HL-60 (cell line): ENCODE measurements around the gene RILPL1.

ENCODE experiments used
- GABPA ChIP-seq: IDR thresholded peaks from 2 replicates; pipeline ENCODE4 v1.6.1; 2012; ENCODE audit warnings: low read depth
- POLR2AphosphoS5 ChIP-seq: IDR thresholded peaks from 2 replicates; pipeline ENCODE4 v1.6.1; 2012; ENCODE audit warnings: low read depth
- SPI1 ChIP-seq: IDR thresholded peaks from 2 replicates; pipeline ENCODE4 v1.6.1; 2012; ENCODE audit warnings: low read depth, mild to moderate bottlenecking, borderline replicate concordance
- TF ChIP-seq, protein P1 (sequence below): IDR thresholded peaks from one replicate; pipeline ENCODE4 v1.5.1; 2011; ENCODE audit warnings: low read length, control low read depth, inconsistent platforms; ENCODE audit not compliant: insufficient read depth
- TF ChIP-seq, protein P2 (sequence below): IDR thresholded peaks from 2 replicates; pipeline ENCODE4 v1.6.1; 2012; ENCODE audit warnings: low read depth; ENCODE audit not compliant: insufficient replicate concordance

DNA sequence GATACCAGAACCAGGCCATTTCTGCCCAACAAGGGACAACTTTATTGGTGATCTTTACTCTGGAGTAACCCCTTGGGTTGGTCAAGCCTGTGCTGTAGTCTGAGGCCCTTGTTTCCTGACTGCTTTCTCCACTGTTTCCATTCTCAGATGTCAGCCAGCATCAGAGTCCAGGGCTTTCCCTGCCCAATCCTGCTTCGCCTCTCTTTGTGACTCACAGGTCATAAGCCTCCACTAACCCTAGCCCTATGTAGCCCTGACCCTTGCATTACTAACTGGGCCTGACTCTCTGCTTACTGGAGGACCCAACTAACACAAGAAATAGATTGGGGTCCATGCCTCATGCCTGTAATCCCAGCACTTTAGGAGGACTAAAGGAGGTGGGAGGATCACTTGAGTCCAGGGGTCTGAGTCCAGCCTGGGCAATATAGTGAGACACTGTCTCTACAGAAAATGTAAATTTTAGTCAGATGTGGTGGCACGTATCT, 84.2 kb downstream of the RILPL1 start:
- TF ChIP-seq, protein P1, sequence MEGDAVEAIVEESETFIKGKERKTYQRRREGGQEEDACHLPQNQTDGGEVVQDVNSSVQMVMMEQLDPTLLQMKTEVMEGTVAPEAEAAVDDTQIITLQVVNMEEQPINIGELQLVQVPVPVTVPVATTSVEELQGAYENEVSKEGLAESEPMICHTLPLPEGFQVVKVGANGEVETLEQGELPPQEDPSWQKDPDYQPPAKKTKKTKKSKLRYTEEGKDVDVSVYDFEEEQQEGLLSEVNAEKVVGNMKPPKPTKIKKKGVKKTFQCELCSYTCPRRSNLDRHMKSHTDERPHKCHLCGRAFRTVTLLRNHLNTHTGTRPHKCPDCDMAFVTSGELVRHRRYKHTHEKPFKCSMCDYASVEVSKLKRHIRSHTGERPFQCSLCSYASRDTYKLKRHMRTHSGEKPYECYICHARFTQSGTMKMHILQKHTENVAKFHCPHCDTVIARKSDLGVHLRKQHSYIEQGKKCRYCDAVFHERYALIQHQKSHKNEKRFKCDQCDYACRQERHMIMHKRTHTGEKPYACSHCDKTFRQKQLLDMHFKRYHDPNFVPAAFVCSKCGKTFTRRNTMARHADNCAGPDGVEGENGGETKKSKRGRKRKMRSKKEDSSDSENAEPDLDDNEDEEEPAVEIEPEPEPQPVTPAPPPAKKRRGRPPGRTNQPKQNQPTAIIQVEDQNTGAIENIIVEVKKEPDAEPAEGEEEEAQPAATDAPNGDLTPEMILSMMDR = no peak
- TF ChIP-seq GABPA (no peak), POLR2AphosphoS5 (no peak), SPI1 (no peak)
- TF ChIP-seq, protein P2, sequence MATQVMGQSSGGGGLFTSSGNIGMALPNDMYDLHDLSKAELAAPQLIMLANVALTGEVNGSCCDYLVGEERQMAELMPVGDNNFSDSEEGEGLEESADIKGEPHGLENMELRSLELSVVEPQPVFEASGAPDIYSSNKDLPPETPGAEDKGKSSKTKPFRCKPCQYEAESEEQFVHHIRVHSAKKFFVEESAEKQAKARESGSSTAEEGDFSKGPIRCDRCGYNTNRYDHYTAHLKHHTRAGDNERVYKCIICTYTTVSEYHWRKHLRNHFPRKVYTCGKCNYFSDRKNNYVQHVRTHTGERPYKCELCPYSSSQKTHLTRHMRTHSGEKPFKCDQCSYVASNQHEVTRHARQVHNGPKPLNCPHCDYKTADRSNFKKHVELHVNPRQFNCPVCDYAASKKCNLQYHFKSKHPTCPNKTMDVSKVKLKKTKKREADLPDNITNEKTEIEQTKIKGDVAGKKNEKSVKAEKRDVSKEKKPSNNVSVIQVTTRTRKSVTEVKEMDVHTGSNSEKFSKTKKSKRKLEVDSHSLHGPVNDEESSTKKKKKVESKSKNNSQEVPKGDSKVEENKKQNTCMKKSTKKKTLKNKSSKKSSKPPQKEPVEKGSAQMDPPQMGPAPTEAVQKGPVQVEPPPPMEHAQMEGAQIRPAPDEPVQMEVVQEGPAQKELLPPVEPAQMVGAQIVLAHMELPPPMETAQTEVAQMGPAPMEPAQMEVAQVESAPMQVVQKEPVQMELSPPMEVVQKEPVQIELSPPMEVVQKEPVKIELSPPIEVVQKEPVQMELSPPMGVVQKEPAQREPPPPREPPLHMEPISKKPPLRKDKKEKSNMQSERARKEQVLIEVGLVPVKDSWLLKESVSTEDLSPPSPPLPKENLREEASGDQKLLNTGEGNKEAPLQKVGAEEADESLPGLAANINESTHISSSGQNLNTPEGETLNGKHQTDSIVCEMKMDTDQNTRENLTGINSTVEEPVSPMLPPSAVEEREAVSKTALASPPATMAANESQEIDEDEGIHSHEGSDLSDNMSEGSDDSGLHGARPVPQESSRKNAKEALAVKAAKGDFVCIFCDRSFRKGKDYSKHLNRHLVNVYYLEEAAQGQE = no peak
